Colonic mucosa (tissue), 4 donors: Measurements from ENCODE around the gene PRKAB1. TPM values are rescaled to one million over a fixed set of nuclear protein-coding genes. Genes with fewer than 3 reads are reported as not detected.
A peak's percentile ranks its signal among the peaks of the same experiment; 100 is the strongest.

Source experiments
- DNase-seq: peaks from one replicate; pipeline ENCODE4 v3.0.0-alpha.2; 2020
- H3K27ac ChIP-seq: fragments of 200-600 bp; one replicate; pipeline ENCODE4 v1.8.0; 2021
- H3K27me3 ChIP-seq: fragments of 200-600 bp; one replicate; pipeline ENCODE4 v1.8.0; 2021
- H3K36me3 ChIP-seq: fragments of 200-600 bp; one replicate; pipeline ENCODE4 v1.8.0; 2021
- H3K4me1 ChIP-seq: fragments of 200-600 bp; one replicate; pipeline ENCODE4 v1.8.0; 2021; ENCODE audit warnings: mild to moderate bottlenecking
- H3K4me3 ChIP-seq: fragments of 200-600 bp; one replicate; pipeline ENCODE4 v1.8.0; 2021
- H3K9ac ChIP-seq, 2 donors: one replicate each; pipeline ENCODE4 v1.7.0; 2013; ENCODE audit warnings: control low read depth in 2 of 2, low read depth in 2 of 2, low read length in 2 of 2
- H3K9me3 ChIP-seq: fragments of 200-600 bp; one replicate; pipeline ENCODE4 v1.8.0; 2021
- intact Hi-C: fragments of 100-400 bp; cut with DNase I; formaldehyde crosslinking; loops from one replicate; pipeline ENCODE4 v1.14.1; 2022
- total RNA-seq, 2 donors: library from RNA; stranded (reverse); fragmentation: NEBNext Ultra II Directional in 1 of 2; extraction: Animal tissue kit (Norgen Biotek cat#: 25700) in 1 of 2; gene quantifications; one replicate each; pipeline ENCODE4 v1.2.1, GENCODE V29; 2021
- TF ChIP-seq, protein P1 (sequence below): fragments of 200-600 bp; IDR thresholded peaks from one replicate; pipeline ENCODE4 v1.8.0; 2022; ENCODE audit warnings: antibody characterized with exemption, mild to moderate bottlenecking
- donor health status: healthy.
- donor health status: DM: no; HTN: no; CAD: no.
- donor health status: DM: no; HTN: no; CAD: no.

Gene PRKAB1
- total RNA-seq, 2 donors from 2014 or later: 70.4 to 76.7 TPM

DNA sequence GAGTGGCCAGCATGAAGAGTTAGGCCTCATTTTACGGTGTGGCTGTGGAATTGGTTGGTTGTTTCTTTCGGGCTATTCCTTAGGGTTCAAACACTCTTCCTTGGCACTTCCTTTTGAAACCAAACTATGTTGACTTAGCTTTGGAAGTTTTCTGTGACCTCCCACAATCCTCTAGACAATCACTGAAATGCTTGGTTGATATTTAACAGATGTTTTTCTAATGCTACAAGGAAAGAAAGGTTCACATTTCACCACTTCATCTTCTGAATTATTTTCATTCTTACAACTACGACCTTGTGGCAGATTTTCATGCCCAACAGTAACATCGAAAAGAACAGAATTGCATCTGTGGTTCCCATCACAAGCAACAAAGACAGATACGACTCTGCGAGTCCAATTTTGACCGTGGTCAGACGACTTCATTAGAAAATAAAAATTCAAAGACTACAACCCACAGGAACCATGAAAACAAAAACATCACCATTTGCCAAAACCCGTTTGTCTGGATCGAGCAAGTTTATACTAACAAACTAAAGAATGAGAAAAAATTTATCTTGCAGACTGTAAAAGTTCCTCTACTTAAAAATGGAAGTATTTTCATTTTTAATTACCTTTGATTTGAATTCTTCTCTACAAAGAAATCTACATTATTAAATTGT is 16.9 kb downstream of the PRKAB1 start:
- Histone ChIP-seq H3K27me3 (no peaks in the 10 kb centered on the region), H3K9me3 (no peaks in the 10 kb centered on the region), H3K27ac (peak overlapping the region; percentile 85), H3K4me3 (no peak overlapping the region), H3K36me3 (peaks cover 12% of the 10 kb centered on the region), H3K9ac (peak overlapping the region in 1 of 2 donors; percentile 80), H3K4me1 (peaks cover 44% of the 10 kb centered on the region)
- intact Hi-C loops: no loop called here
- peak; percentile 34 for DNase-seq
- TF ChIP-seq, protein P1, sequence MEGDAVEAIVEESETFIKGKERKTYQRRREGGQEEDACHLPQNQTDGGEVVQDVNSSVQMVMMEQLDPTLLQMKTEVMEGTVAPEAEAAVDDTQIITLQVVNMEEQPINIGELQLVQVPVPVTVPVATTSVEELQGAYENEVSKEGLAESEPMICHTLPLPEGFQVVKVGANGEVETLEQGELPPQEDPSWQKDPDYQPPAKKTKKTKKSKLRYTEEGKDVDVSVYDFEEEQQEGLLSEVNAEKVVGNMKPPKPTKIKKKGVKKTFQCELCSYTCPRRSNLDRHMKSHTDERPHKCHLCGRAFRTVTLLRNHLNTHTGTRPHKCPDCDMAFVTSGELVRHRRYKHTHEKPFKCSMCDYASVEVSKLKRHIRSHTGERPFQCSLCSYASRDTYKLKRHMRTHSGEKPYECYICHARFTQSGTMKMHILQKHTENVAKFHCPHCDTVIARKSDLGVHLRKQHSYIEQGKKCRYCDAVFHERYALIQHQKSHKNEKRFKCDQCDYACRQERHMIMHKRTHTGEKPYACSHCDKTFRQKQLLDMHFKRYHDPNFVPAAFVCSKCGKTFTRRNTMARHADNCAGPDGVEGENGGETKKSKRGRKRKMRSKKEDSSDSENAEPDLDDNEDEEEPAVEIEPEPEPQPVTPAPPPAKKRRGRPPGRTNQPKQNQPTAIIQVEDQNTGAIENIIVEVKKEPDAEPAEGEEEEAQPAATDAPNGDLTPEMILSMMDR: no peak

DNA sequence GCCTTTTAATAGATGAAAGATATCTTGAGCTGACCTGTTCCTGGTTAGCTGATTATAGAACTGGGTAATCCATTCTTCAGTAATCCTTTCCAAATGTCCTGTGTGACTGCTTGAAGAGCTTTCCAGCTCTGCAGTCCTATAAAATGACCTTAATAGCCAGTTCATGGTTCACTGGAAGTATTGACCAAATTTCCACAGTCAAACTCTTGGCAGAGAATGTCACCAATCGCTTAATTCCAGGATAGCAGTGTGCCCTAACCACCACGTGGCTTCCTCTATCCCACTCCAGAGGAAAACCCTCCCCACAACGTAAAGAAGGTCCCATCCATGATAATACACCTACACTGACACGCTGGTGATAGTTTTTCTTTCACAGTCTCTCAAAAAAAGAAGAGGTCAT is 17.4 kb downstream of the PRKAB1 start:
- Histone ChIP-seq H3K4me3 (no peak overlapping the region), H3K36me3 (peaks cover 7% of the 10 kb centered on the region), H3K9ac (peak overlapping the region in 1 of 2 donors; percentile 63), H3K27ac (peak overlapping the region; percentile 85), H3K27me3 (no peaks in the 10 kb centered on the region), H3K9me3 (no peaks in the 10 kb centered on the region), H3K4me1 (peaks cover 40% of the 10 kb centered on the region)
- TF ChIP-seq, protein P1: no peak
- no peak for DNase-seq
- intact Hi-C loops: no loop called here

DNA sequence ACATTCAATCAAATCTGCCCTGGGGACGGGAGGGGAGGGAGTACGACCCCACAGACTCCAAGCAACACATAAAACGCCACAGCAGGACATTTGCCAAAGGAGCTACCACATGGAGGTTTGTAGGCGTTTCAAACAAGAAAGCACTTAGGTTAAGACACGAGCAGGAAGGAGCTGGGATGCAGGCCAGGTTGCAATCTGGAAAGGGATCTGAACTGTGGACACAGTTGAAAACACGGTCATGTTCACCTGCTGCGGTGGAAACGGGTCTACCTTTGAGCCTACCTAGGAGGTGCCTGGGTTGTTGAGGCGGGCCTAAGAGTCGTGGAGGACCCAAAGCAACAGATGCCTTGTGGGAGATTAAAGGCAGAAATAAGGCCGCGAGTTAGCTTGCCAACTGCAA is 18.4 kb downstream of the PRKAB1 start:
- peak overlapping the region in 1 of 2 donors; percentile 38 for H3K9ac ChIP-seq
- H3K27me3 ChIP-seq: no peaks in the 10 kb centered on the region
- intact Hi-C loops: no loop called here
- no peak overlapping the region for H3K4me3 ChIP-seq
- TF ChIP-seq, protein P1: no peak
- H3K27ac ChIP-seq: peak overlapping the region; percentile 85
- no peaks in the 10 kb centered on the region for H3K9me3 ChIP-seq
- no peaks in the 10 kb centered on the region for H3K36me3 ChIP-seq
- peak; percentile 37 for DNase-seq
- peaks cover 35% of the 10 kb centered on the region for H3K4me1 ChIP-seq

DNA sequence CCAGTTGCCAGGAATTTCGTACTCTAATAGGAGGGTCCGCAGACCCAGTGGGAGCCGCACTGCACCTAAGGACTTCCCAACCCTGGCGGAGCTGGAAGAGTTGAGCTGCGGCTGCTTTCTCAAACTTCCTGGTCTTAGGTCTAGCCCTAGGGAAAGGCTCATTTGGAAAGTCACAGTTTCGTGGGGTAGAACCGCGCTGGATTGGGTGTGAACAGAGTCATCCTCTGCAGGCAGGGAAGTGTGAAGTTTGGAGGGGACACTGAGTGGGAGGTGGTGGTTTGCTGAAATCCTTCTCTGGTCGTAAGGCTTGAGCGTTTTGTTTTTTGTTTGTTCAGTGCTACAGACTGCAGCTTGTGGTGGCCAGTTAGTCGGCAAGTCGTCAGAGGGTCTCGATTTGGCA is 18.8 kb downstream of the PRKAB1 start:
- TF ChIP-seq, protein P1: no peak
- H3K27me3 ChIP-seq: no peaks in the 10 kb centered on the region
- peak overlapping the region in 1 of 2 donors; percentile 38 for H3K9ac ChIP-seq
- H3K36me3 ChIP-seq: no peaks in the 10 kb centered on the region
- no peaks in the 10 kb centered on the region for H3K9me3 ChIP-seq
- H3K4me1 ChIP-seq: peaks cover 31% of the 10 kb centered on the region
- DNase-seq: no peak
- H3K27ac ChIP-seq: no peak overlapping the region
- H3K4me3 ChIP-seq: no peak overlapping the region
- intact Hi-C loops: no loop called here

DNA sequence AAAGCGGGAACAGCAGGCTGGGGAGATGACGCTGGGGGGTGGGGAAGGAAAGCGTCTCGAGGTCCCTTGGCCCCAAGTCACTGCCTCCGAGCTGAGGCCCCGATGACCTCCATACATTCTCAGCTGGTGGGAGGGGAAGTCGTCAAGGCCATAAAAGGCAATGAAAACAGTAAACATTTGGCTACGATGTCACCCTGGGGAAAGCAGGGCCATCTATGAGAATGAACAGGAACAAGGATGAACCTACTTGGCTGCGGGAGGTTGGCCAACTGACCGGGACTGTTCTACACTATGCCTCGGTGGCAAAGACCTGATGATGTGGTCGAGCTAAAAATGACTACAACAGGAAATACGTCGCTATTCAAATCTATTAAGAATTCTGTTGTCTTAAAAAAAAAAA is 19.5 kb downstream of the PRKAB1 start:
- no peaks in the 10 kb centered on the region for H3K27me3 ChIP-seq
- no peak for DNase-seq
- H3K27ac ChIP-seq: no peak overlapping the region
- peaks cover 31% of the 10 kb centered on the region for H3K4me1 ChIP-seq
- H3K36me3 ChIP-seq: no peaks in the 10 kb centered on the region
- H3K9ac ChIP-seq: no peak overlapping the region
- no peak overlapping the region for H3K4me3 ChIP-seq
- intact Hi-C loops: no loop called here
- TF ChIP-seq, protein P1: no peak
- H3K9me3 ChIP-seq: no peaks in the 10 kb centered on the region
